Lung (tissue), 12 donors: ENCODE results near the gene ANTXR2. TPM values are rescaled to one million over a fixed set of nuclear protein-coding genes. Genes with fewer than 3 reads are reported as not detected.

Experiments
- ATAC-seq: fragments of 200-7000 bp; cut with Tn5 transposase; one replicate; pipeline ENCODE4 v1.9.1; 2020; ENCODE audit warnings: moderate number of reproducible peaks; ENCODE audit not compliant: insufficient read depth, low FRiP score
- DNase-seq, 3 donors: peaks; one replicate each; pipeline ENCODE4 v3.0.0-alpha.2; 2013 to 2017
- H3K27ac ChIP-seq, 2 donors: one replicate each; pipeline ENCODE4 v1.5.1; 2013; ENCODE audit warnings: mild to moderate bottlenecking in 2 of 2, moderate library complexity in 2 of 2, control low read depth in 1 of 2, inconsistent platforms in 1 of 2, low read depth in 1 of 2, low read length in 1 of 2
- H3K27me3 ChIP-seq, 3 donors: one replicate each; pipeline ENCODE4 v1.5.1; 2013; ENCODE audit warnings: low read length in 2 of 3; ENCODE audit not compliant: control insufficient read depth in 3 of 3, insufficient read depth in 3 of 3
- H3K36me3 ChIP-seq, 4 donors: one replicate each; pipeline ENCODE4 v1.5.1; 2013; ENCODE audit warnings: low read length in 4 of 4, mild to moderate bottlenecking in 1 of 4, moderate library complexity in 1 of 4; ENCODE audit not compliant: control insufficient read depth in 4 of 4, insufficient read depth in 4 of 4
- H3K4me1 ChIP-seq, 5 donors: one replicate each; pipeline ENCODE4 v1.5.1; 2013; ENCODE audit warnings: low read length in 5 of 5, mild to moderate bottlenecking in 2 of 5, moderate library complexity in 1 of 5; ENCODE audit not compliant: control insufficient read depth in 5 of 5, insufficient read depth in 5 of 5
- H3K4me3 ChIP-seq: one replicate; pipeline ENCODE4 v1.5.1; 2013; ENCODE audit warnings: mild to moderate bottlenecking, control low read depth, moderate library complexity
- H3K9ac ChIP-seq, 2 donors: one replicate each; pipeline ENCODE4 v1.5.1; 2013; ENCODE audit warnings: low read length in 2 of 2, control low read depth in 1 of 2; ENCODE audit not compliant: insufficient read depth in 1 of 2
- H3K9me3 ChIP-seq, 4 donors: one replicate each; pipeline ENCODE4 v1.5.1; 2013; ENCODE audit warnings: low read length in 3 of 4, mild to moderate bottlenecking in 1 of 4, moderate library complexity in 1 of 4; ENCODE audit not compliant: control insufficient read depth in 4 of 4, insufficient read depth in 3 of 4
- WGBS, 2 donors: extraction: QIAGEN DNeasy Blood & Tissue Kit; methylation state at CpG; one replicate each; pipeline ENCODE4 v1.1.7; 2013; 5-methylcytosine and 5-hydroxymethylcytosine counted together
- polyA plus RNA-seq, 2 donors: library from polyadenylated mRNA; stranded (reverse); fragments of 200-250 nt; gene quantifications; one replicate each; pipeline ENCODE4 v1.2.1, GENCODE V29; 2013
- total RNA-seq, 2 donors: library from RNA; depleted of rRNA in 1 of 2; stranded (reverse); fragments of >200 nt in 1 of 2; gene quantifications; one replicate each; pipeline ENCODE4 v1.2.1, GENCODE V29; 2014 to 2021
- TF ChIP-seq, protein P1 (sequence below): IDR thresholded peaks from 2 replicates; pipeline ENCODE4 v1.5.1; 2012; ENCODE audit warnings: mild to moderate bottlenecking; ENCODE audit errors: control extremely low read depth, extremely low read depth
- donor health status: control.
- donor health status: control.
- donor health status: Bipolar disorder and iron deficiency.
- donor health status: healthy.
- donor health status: DM: yes; HTN: yes; CAD: no.

The ANTXR2 gene
- total and polyA plus RNA-seq, 4 donors, result 4.8 to 47.2 (median 28.6) TPM

DNA sequence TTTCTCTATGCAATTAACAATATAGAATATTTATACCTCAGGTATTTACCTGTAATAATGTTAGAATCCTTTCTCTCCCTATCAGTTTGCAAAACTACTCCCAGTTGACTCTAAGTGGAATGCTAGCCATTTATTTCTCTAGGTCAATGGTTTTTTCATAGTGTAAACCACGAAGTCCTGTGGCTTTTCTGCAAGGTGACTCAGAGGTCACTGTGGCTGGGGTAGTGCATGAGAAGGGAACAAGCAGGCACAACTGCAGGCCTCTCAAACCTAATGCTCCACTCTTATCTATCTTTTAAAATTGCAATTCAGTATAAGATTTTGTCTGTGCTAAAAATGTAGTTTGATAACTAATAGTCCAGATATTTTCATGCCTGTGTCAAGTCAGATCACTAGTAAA is 159.4 kb downstream of the ANTXR2 start:
- Histone ChIP-seq H3K9ac (no peak overlapping the region), H3K27ac (no peak overlapping the region), H3K27me3 (no peaks in the 10 kb centered on the region), H3K4me1 (peaks cover 0 to 5% (median 0%) of the 10 kb centered on the region in 5 donors), H3K4me3 (no peak overlapping the region), H3K9me3 (no peaks in the 10 kb centered on the region), H3K36me3 (no peaks in the 10 kb centered on the region)
- no peak for ATAC-seq
- TF ChIP-seq, protein P1, sequence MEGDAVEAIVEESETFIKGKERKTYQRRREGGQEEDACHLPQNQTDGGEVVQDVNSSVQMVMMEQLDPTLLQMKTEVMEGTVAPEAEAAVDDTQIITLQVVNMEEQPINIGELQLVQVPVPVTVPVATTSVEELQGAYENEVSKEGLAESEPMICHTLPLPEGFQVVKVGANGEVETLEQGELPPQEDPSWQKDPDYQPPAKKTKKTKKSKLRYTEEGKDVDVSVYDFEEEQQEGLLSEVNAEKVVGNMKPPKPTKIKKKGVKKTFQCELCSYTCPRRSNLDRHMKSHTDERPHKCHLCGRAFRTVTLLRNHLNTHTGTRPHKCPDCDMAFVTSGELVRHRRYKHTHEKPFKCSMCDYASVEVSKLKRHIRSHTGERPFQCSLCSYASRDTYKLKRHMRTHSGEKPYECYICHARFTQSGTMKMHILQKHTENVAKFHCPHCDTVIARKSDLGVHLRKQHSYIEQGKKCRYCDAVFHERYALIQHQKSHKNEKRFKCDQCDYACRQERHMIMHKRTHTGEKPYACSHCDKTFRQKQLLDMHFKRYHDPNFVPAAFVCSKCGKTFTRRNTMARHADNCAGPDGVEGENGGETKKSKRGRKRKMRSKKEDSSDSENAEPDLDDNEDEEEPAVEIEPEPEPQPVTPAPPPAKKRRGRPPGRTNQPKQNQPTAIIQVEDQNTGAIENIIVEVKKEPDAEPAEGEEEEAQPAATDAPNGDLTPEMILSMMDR, result no peak
- no peak for DNase-seq
- WGBS, 2 donors, result 6 to 20% methylated on average over 1 of the region's 1 CpG

DNA sequence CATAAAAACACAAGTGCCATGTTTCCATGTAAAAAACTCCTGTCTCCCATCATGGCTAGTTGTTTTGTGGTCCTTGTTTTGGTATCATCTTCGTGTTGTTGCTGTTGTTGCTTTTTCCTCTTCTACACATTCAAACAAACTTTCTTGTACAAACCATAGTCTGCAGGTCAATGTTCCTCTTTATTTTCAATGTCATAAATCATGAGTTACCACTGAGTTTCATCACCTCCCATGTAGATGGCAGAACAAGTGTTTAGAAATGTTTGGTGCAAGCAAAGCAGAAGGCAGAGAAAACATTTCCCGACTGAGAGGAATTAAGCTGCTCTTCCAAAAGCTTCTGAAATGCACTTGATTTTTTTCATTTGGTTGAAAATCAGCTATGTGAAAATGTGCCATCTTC is 166.0 kb downstream of the ANTXR2 start:
- Histone ChIP-seq H3K4me1 (peaks cover 0 to 7% (median 0%) of the 10 kb centered on the region in 5 donors), H3K36me3 (peaks cover 6 to 22% (median 16%) of the 10 kb centered on the region in 4 donors), H3K27ac (no peak overlapping the region), H3K27me3 (no peaks in the 10 kb centered on the region), H3K9ac (no peak overlapping the region), H3K9me3 (no peaks in the 10 kb centered on the region), H3K4me3 (no peak overlapping the region)
- ATAC-seq (no peak), DNase-seq (no peak)
- WGBS, 2 donors, result 42 to 67% methylated on average over 2 of the region's 2 CpGs
- TF ChIP-seq, protein P1, result no peak

DNA sequence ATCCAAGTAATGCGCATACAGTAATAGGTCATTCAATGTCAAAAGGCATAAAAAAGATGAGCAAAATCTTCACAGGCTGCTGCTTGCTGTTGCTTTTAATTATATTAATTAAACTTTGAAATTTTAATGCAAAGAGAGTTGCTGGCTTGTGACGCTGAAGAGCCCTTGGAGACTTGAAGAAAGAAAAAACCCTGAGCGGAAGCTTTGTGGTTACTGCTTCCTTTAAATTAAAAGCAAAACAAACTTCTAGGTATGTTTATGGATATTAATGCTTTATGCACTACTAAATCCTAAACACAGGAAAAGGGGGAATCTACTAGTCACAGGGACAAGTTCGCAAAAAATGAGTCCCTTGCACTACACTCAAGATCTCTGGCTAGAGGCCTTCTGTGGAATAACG is 166.7 kb downstream of the ANTXR2 start:
- DNase-seq (no peak), ATAC-seq (no peak)
- H3K4me1 ChIP-seq, result peaks cover 0 to 7% (median 0%) of the 10 kb centered on the region in 5 donors
- no peaks in the 10 kb centered on the region for H3K27me3 ChIP-seq
- no peak overlapping the region for H3K9ac ChIP-seq
- TF ChIP-seq, protein P1, result no peak
- H3K4me3 ChIP-seq, result no peak overlapping the region
- H3K36me3 ChIP-seq, result peaks cover 6 to 22% (median 16%) of the 10 kb centered on the region in 4 donors
- 68 to 84% methylated on average over 5 of the region's 5 CpGs for WGBS, 2 donors
- no peaks in the 10 kb centered on the region for H3K9me3 ChIP-seq
- H3K27ac ChIP-seq, result no peak overlapping the region

DNA sequence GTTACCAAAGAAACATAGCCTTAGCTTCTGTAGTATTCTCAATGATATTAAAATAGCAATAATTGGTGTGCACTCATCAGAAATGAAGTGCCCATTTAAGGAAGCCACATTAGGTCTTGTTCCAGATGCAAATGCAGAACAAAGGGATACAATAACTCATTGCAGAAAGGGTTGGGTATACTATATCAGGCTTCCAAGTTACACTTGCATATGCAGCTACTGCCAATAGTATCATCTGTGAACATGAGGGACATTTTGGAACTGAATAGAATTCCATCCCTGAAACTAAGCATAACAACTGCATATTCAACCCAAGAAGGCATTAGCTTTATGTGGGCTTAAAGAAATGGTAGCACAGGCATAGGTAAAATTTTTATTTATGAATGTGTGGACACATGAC is 167.8 kb downstream of the ANTXR2 start:
- TF ChIP-seq, protein P1, result no peak
- H3K4me1 ChIP-seq, result peaks cover 0 to 7% (median 0%) of the 10 kb centered on the region in 5 donors
- H3K9me3 ChIP-seq, result no peaks in the 10 kb centered on the region
- no peaks in the 10 kb centered on the region for H3K27me3 ChIP-seq
- H3K9ac ChIP-seq, result no peak overlapping the region
- no peak for ATAC-seq
- H3K4me3 ChIP-seq, result no peak overlapping the region
- no peak for DNase-seq
- no peak overlapping the region for H3K27ac ChIP-seq
- H3K36me3 ChIP-seq, result peaks cover 6 to 22% (median 16%) of the 10 kb centered on the region in 4 donors
